H1 (cell line): ENCODE measurements around the gene SLC12A5. TPM values are rescaled to one million over a fixed set of nuclear protein-coding genes. Genes with fewer than 3 reads are reported as not detected.

Source experiments
- SAP30 ChIP-seq: fragments of 300-600 bp; sonication (generic); IDR thresholded peaks from 2 replicates; pipeline ENCODE4 v1.7.1; 2012; ENCODE audit warnings: low read length, moderate library complexity, mild to moderate bottlenecking, inconsistent platforms; ENCODE audit not compliant: insufficient read depth, insufficient replicate concordance
- polyA plus RNA-seq, 7 experiments: library from polyadenylated mRNA; depleted of rRNA in 3 of 7; stranded (reverse) in 5 of 7; unstranded in 2 of 7; fragments of >200 nt in 5 of 7; fragments of 200-250 nt in 2 of 7; gene quantifications; 1 replicate in 5 of 7; 2 replicates in 1 of 7; 4 replicates in 1 of 7; pipeline versions ENCODE4 v1.2.1 to v1.2.3, GENCODE V29; 2011 to 2013; ENCODE audit warnings: missing spikeins in 2 of 7, mixed read lengths in 2 of 7
- total RNA-seq: library from RNA; stranded (reverse); fragmentation: NEBNext Ultra II Directional; extraction: Animal tissue kit (Norgen Biotek cat#: 25700); gene quantifications from 2 replicates; pipeline ENCODE4 v1.2.1, GENCODE V29; 2021

SLC12A5 gene
- total and polyA plus RNA-seq, 2 of the 8 experiments (the other 6 are each of a cell fraction or from before 2014, with no cell fraction given) = 1.9 to 7.3 TPM

DNA sequence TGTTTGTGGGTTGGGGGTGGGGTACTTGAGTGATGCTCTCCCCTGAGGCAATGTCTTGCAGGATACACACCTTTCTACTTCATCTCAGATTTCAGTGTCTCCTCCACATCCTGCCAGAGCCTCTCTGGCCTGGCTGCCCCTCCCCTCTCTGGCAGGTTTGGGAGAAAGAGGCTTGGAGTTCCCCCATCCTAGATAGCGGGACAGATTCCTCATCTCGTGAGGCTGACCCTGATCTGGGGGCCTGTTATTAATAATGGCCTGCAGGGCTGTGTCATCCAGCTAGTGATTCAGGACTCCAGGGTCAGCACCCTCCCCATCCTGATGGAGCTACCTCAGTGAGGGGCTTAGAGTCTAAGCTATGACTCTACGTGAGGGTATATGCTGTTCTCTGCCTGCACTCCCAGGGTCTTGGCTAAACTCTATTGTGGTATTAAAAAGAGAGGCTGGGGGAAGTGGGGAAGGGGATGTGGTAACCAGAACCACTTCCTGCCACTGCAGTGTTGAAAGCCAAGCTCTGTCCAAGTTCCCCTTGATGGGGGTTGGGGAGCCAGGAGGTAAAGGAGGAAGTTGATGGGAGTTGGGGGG, 24.0 kb upstream of the SLC12A5 start (continued):
- TF ChIP-seq SAP30 = no peak
